Activated B cell treated with CpG ODN at 0.5 μM for 24 hours (primary cell): ENCODE measurements around the gene CCSER2. TPM values are rescaled to one million over a fixed set of nuclear protein-coding genes. Genes with fewer than 3 reads are reported as not detected.
"Not testable (repeated sequence)": the region's sequence is repeated elsewhere in the genome, so short reads cannot be mapped to it uniquely, and the experiment has no call there.

ENCODE experiments used
- ATAC-seq: fragments of 200-7000 bp; cut with Tn5 transposase; one replicate; pipeline ENCODE4 v1.10.0; 2021; ENCODE audit warnings: low read depth, mild to moderate bottlenecking, moderate library complexity
- CTCF ChIA-PET: fragments of 350-600 bp; sonication (Branson Sonifier 250); formaldehyde crosslinking; loops from one replicate; lab custom pipeline; 2021; ENCODE audit warnings: antibody characterized with exemption; lab: Charles Lee
- POLR2A ChIA-PET: fragments of 350-600 bp; sonication (Branson Sonifier 250); formaldehyde crosslinking; loops from one replicate; lab custom pipeline; 2021; ENCODE audit warnings: antibody characterized with exemption; lab: Charles Lee
- DNase-seq: peaks from one replicate; pipeline ENCODE4 v3.0.0; 2022
- H3K27ac Mint-ChIP-seq: one replicate; pipeline ENCODE4 v1.8.0; 2020; ENCODE audit warnings: mixed read lengths
- H3K27me3 Mint-ChIP-seq: one replicate; pipeline ENCODE4 v1.8.0; 2021; ENCODE audit warnings: mixed read lengths
- H3K36me3 Mint-ChIP-seq: one replicate; pipeline ENCODE4 v1.8.0; 2021; ENCODE audit warnings: low read depth, mixed read lengths
- H3K4me1 Mint-ChIP-seq: one replicate; pipeline ENCODE4 v1.8.0; 2021; ENCODE audit warnings: mixed read lengths
- H3K4me3 Mint-ChIP-seq: one replicate; pipeline ENCODE4 v1.8.0; 2020; ENCODE audit warnings: mild to moderate bottlenecking, mixed read lengths
- H3K9me3 Mint-ChIP-seq: one replicate; pipeline ENCODE4 v1.8.0; 2020; ENCODE audit warnings: mixed read lengths
- intact Hi-C: fragments of 100-400 bp; cut with micrococcal nuclease; formaldehyde crosslinking; loops from one replicate; pipeline ENCODE4 v1.15.1; 2024
- total RNA-seq: library from RNA; stranded (reverse); gene quantifications from 2 replicates; pipeline ENCODE4 v1.2.3, GENCODE V29; 2022
- TF ChIP-seq, protein P1 (sequence below): fragments of 200-600 bp; IDR thresholded peaks from one replicate; pipeline ENCODE4 v1.8.0; 2022; ENCODE audit warnings: antibody characterized with exemption, mild to moderate bottlenecking

CCSER2 gene
- total RNA-seq, 1 donor from 2014 or later: 57.1 TPM

DNA sequence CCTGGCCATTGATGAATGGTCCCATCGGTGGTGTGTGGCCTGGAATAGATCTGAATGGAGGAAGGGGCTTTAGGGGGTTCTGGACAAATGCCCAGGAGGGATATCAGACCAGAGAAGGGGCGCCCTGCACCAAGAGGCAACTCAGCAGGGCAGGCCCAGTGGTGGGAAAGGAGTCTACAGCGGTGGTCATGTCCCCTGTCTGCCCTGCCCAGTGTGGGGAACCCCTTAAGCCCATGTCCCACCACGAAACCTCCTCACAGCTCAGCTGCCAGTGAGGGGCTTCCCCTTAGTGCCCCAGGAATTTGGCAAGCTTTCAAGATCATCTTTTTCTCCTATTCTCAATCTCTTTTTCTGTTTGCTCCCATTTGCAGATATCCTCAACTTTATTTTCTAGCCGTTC lies 14.1 kb upstream of the CCSER2 start:
- TF ChIP-seq, protein P1, sequence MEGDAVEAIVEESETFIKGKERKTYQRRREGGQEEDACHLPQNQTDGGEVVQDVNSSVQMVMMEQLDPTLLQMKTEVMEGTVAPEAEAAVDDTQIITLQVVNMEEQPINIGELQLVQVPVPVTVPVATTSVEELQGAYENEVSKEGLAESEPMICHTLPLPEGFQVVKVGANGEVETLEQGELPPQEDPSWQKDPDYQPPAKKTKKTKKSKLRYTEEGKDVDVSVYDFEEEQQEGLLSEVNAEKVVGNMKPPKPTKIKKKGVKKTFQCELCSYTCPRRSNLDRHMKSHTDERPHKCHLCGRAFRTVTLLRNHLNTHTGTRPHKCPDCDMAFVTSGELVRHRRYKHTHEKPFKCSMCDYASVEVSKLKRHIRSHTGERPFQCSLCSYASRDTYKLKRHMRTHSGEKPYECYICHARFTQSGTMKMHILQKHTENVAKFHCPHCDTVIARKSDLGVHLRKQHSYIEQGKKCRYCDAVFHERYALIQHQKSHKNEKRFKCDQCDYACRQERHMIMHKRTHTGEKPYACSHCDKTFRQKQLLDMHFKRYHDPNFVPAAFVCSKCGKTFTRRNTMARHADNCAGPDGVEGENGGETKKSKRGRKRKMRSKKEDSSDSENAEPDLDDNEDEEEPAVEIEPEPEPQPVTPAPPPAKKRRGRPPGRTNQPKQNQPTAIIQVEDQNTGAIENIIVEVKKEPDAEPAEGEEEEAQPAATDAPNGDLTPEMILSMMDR: no peak
- Mint-ChIP-seq H3K27ac (no peak overlapping the region), H3K4me3 (no peak overlapping the region), H3K4me1 (peaks cover 13% of the 10 kb centered on the region), H3K36me3 (no peaks in the 10 kb centered on the region), H3K27me3 (peaks cover 5% of the 10 kb centered on the region), H3K9me3 (no peaks in the 10 kb centered on the region)
- intact Hi-C loops: no loop called here
- CTCF ChIA-PET: no interaction called here
- ATAC-seq: no peak
- DNase-seq: no peak
- POLR2A ChIA-PET: no interaction called here

DNA sequence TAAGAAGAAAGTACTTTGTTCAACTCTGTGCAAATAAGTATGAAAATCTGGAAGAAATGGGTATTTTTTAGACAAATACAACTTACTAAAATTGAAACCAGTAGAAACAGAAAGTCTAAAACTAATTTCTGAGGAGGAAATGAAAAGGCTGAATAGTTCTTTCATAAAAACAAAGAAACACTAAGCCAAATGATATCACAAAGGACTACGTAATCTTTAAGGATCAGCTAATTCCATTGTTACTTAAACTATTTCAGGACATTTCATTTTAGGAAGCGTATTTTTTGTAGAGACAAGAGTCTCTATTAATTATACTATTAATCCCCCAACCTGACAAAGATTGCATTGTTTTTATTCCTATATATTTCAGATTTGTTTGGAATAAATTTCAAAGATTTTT lies 11.2 kb upstream of the CCSER2 start:
- Mint-ChIP-seq H3K9me3 (no peaks in the 10 kb centered on the region), H3K4me3 (no peak overlapping the region), H3K4me1 (peaks cover 13% of the 10 kb centered on the region), H3K27me3 (peaks cover 5% of the 10 kb centered on the region), H3K36me3 (no peaks in the 10 kb centered on the region), H3K27ac (no peak overlapping the region)
- ATAC-seq (no peak), DNase-seq (no peak)
- intact Hi-C loops: no loop called here
- ChIA-PET CTCF (no interaction called here), POLR2A (interaction anchor here (0.6 to 1.7 kb wide), 2 partner anchors 12 to 17 kb away, joined by 3 to 4 read pairs; no protein-coding TSS in a partner anchor)
- TF ChIP-seq, protein P1: no peak

DNA sequence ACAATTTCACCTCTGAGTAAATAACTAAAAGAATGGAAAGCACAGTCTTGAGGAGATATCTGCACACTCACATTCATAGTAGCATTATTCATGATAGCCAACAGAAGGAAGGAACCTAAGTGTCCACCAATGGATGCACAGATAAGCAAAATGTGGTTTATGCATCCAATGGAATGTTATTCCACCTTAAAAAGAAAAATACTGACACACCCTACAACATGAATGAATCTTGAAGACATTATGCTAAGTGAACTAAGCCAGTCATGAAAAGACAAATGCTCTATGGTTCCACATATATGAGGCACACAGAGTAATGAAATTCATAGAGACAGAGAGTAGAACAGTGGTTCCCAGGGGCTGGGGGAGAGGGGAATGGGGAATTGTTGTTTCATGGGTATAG lies 6.5 kb upstream of the CCSER2 start:
- ChIA-PET CTCF (no interaction called here), POLR2A (no interaction called here)
- H3K9me3 Mint-ChIP-seq: no peaks in the 10 kb centered on the region
- H3K27ac Mint-ChIP-seq: no peak overlapping the region
- peaks cover 2% of the 10 kb centered on the region for H3K27me3 Mint-ChIP-seq
- intact Hi-C loops: no loop called here
- no peaks in the 10 kb centered on the region for H3K36me3 Mint-ChIP-seq
- peaks cover 8% of the 10 kb centered on the region for H3K4me1 Mint-ChIP-seq
- no peak for DNase-seq
- TF ChIP-seq, protein P1: no peak
- no peak overlapping the region for H3K4me3 Mint-ChIP-seq
- no peak for ATAC-seq

DNA sequence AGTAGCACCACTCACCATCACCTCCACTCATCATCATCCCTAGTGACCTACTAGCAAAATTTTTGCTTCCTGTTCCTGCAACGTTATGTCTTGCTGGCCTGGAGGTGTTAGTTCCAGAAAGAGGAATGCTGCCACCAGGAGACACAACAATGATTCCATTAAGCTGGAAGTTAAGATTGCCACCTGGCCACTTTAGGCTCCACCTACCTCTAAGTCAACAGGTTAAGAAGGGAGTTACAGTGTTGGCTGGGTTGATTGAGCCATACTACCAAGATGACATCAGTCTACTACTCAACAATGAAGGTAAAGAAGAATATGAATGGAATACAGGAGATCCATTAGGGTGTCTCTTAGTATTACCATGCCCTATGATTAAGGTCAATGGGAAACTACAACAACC lies 4.8 kb upstream of the CCSER2 start:
- not testable (repeated sequence) for H3K4me1 Mint-ChIP-seq

DNA sequence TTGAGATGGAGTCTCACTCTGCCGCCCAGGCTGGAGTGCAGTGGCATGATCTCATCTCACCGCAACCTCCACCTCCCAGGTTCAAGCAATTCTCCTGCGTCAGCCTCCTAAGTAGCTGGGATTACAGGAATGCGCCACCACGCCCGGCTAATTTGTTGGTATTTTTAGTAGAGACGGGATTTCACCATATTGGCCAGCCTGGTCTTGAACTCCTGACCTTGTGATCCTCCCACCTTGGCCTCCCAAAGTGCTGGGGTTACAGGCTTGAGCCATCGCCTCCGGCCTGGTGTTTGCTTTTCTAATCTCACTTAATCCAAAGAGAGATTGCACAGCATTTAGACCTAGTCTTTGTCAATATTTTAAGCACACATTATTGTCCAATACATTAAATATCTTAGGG lies 1.4 kb upstream of the CCSER2 start:
- intact Hi-C loops, H3K36me3 Mint-ChIP-seq, H3K4me3 Mint-ChIP-seq, H3K9me3 Mint-ChIP-seq, H3K27me3 Mint-ChIP-seq, DNase-seq, H3K27ac Mint-ChIP-seq, ATAC-seq: not testable (repeated sequence)
- H3K4me1 Mint-ChIP-seq: peaks cover 29% of the 10 kb centered on the region
- ChIA-PET CTCF (interaction anchor here (1.0 kb wide), 1 partner anchor 60 kb away, joined by 3 read pairs; no protein-coding TSS in a partner anchor), POLR2A (interaction anchor here (1.2 kb wide), 1 partner anchor 18 kb away, joined by 3 read pairs; no protein-coding TSS in a partner anchor)

More for the DNA sequence above, 4.8 kb upstream of the CCSER2 start:
- H3K9me3 Mint-ChIP-seq, intact Hi-C loops, ATAC-seq, H3K36me3 Mint-ChIP-seq, POLR2A ChIA-PET, DNase-seq, CTCF ChIA-PET, H3K27ac Mint-ChIP-seq, H3K4me3 Mint-ChIP-seq, H3K27me3 Mint-ChIP-seq: not testable (repeated sequence)

DNA sequence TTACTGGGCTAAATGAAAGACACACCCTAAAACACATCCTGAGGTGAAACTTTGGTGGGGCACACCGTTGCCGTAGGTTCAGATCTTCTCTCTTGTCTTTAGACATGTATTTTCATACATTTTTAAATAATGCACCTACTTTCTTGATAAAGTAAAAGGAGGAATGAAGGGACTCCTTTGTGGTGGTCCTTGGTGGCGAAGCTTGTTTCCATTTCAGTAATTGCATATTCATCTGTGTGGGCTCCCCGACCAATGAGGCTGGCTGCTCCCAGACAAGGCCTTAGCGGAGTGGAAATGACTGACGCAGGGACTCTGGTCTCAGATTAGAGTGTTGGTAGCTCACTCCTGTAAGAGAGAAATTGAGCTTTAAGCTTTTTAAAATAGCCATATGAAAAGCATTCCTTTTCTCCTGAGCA lies 815 bp downstream of the CCSER2 start:
- no peaks in the 10 kb centered on the region for H3K9me3 Mint-ChIP-seq
- peaks cover 38% of the 10 kb centered on the region for H3K4me1 Mint-ChIP-seq
- ChIA-PET POLR2A (interaction anchor here (0.8 to 2.0 kb wide), 4 partner anchors 12 to 190 kb away, joined by 3 to 9 read pairs (median 3); partner anchors contain the start of gene GHITM), CTCF (no interaction called here)
- DNase-seq (peak; percentile 23), ATAC-seq (peak; percentile 28)
- intact Hi-C loops: loop anchor here (2.0 kb wide), 1 partner anchor 14 kb away; no protein-coding TSS in a partner anchor
- H3K4me3 Mint-ChIP-seq: peak overlapping the region; percentile 92
- H3K27me3 Mint-ChIP-seq: no peaks in the 10 kb centered on the region
- H3K36me3 Mint-ChIP-seq: peaks cover 4% of the 10 kb centered on the region
- TF ChIP-seq, protein P1: no peak
- peak overlapping the region; percentile 95 for H3K27ac Mint-ChIP-seq
